Right lobe of liver (tissue), 6 donors: Measurements from ENCODE around the gene ZNF12. TPM values are rescaled to one million over a fixed set of nuclear protein-coding genes. Genes with fewer than 3 reads are reported as not detected.
A peak's percentile ranks its signal among the peaks of the same experiment; 100 is the strongest.
"Not testable (repeated sequence)": the region's sequence is repeated elsewhere in the genome, so short reads cannot be mapped to it uniquely, and the experiment has no call there.

Experiments
- ATAC-seq, 4 donors: fragments of 200-7000 bp; cut with Tn5 transposase; one replicate each; pipeline ENCODE4 v1.9.1; 2020; ENCODE audit warnings: mild to moderate bottlenecking in 4 of 4, moderate library complexity in 4 of 4
- DNase-seq, 3 donors: peaks; one replicate each; pipeline ENCODE4 v3.0.0-alpha.2; 2020
- H3K27ac ChIP-seq, 3 donors: fragments of 200-600 bp; one replicate each; pipeline ENCODE4 v1.8.0; 2022
- H3K27me3 ChIP-seq, 2 donors: fragments of 200-600 bp; one replicate each; pipeline ENCODE4 v1.8.0; 2022
- H3K36me3 ChIP-seq, 4 donors: fragments of 200-600 bp; sonication (generic) in 1 of 4; one replicate each; pipeline versions ENCODE4 v1.5.1 to v1.8.0; 2017 to 2022; ENCODE audit warnings: control low read depth in 1 of 4
- H3K4me1 ChIP-seq, 4 donors: fragments of 200-600 bp; sonication (generic) in 1 of 4; one replicate each; pipeline versions ENCODE4 v1.5.1 to v1.8.0; 2017 to 2022; ENCODE audit warnings: control low read depth in 1 of 4
- H3K4me3 ChIP-seq, 3 donors: fragments of 200-600 bp; one replicate each; pipeline ENCODE4 v1.8.0; 2022
- H3K9me3 ChIP-seq, 4 donors: fragments of 200-600 bp; sonication (generic) in 1 of 4; one replicate each; pipeline versions ENCODE4 v1.5.1 to v1.8.0; 2017 to 2022; ENCODE audit warnings: control low read depth in 1 of 4
- POLR2A ChIP-seq: fragments of 450-650 bp; IDR thresholded peaks from one replicate; pipeline ENCODE4 v1.6.1; 2017; ENCODE audit warnings: antibody characterized with exemption, mild to moderate bottlenecking
- WGBS: methylation state at CpG from one replicate; pipeline ENCODE4 v1.1.6; 2018; ENCODE audit warnings: low coverage, low lambda C conversion rate; ENCODE audit not compliant: insufficient coverage; ENCODE audit errors: missing lambda C conversion rate; 5-methylcytosine and 5-hydroxymethylcytosine counted together
- intact Hi-C, 2 donors: fragments of 100-400 bp; cut with DNase I; formaldehyde crosslinking; loops; one replicate each; pipeline versions ENCODE4 v1.11.2 to v1.14.1; 2022
- total RNA-seq, 6 experiments: library from RNA; depleted of rRNA in 2 of 6; stranded (reverse); fragments of >200 nt in 2 of 6; fragmentation: NEBNext Ultra II Directional in 3 of 6; extraction: Animal tissue kit (Norgen Biotek cat#: 25700) in 3 of 6; gene quantifications; one replicate each; pipeline versions ENCODE4 v1.1.0 to v1.2.4, GENCODE V29; 2016 to 2023
- TF ChIP-seq, protein P1 (sequence below), 4 donors: fragments of 200-600 bp in 3 of 4; fragments of 450-650 bp in 1 of 4; IDR thresholded peaks; one replicate each; pipeline versions ENCODE4 v1.5.1 to v1.8.0; 2016 to 2022; ENCODE audit warnings: antibody characterized with exemption in 4 of 4, mild to moderate bottlenecking in 2 of 4
- donor health status: DM: no; HTN: yes; CAD: no.
- donor health status: DM: no; HTN: no; CAD: no.
- donor health status: DM: no; HTN: no; CAD: no.
- donor health status: DM: no; HTN: yes; CAD: no.
- donor health status: DM: no; HTN: yes; CAD: no.

ZNF12 gene
- total RNA-seq, 6 experiments from 2014 or later = 5.4 to 11.1 (median 10.5) TPM

DNA sequence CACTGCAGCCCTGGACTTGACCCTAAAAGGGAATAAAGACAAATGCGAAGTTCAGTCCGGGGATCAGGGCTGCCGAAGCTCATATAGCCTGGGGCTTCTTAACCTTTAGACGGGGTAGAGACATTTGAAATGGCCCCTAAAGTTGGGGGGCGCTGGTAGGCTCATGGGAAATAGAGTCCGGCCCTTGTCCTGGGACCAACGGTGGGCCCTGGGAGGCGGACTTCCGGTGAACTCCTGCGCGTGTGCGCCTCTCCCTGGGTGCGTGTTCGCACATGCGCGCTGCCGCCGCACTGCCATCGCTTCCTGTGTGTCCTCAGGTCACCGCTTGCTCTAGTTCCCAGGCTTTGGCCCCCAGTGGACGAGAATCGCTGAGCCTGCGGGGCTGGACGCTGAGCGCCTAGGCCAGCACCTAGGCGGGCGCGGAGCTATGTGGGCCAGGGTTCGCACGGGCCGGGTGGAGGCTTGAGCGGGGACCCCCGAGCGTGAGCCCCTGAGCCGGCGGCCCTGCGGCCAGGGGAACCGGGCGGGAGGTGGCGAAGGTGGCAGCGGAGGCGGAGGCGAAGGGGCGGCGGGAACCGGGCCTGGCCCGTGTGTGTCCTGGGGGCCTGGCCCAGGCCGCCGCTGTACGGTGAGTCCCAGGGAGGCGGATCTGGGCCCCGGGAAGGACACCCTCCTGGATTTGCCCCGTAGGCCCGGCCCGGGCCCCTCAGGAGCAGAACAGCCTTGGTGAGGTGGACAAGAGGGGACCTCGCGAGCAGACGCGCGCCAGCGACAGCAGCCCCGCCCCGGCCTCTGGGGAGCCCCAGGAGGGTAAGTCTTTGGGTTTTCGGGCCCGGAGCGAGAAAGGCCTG lies 23.0 kb upstream of the ZNF12 start:
- intact Hi-C loops = no loop called here
- WGBS = 5% methylated on average over 9 of the region's 66 CpGs

DNA sequence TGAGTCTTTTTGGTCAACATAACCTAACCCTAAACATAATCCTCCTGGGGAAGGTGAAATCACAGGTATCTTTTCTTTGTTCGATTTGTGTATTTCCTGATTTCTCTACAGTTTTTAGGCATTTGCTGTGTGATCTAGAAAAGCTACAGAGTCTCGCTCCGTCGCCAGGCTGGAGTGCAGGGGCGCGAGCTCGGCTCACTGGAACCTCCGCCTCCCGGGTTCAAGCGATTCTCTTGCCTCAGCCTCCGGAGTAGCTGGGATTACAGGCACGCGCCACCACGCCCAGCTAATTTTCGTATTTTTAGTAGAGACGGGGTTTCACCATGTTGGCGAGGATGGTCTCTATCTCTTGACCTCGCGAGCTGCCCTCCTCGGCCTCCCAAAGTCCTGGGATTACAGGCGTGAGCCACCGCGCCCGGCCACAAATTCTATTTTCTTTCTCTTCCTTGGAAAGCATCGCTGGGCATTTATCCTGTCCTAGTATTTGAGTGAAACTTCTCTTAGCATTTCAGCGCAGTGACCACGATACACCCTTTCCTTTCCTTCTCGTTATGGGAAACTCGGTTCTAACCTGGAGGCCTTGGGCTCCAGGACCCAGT lies 22.2 kb upstream of the ZNF12 start:
- 62% methylated on average over 27 of the region's 29 CpGs for WGBS
- Histone ChIP-seq H3K27ac (peak overlapping the region; percentile 65 to 81 (median 66)), H3K36me3 (peaks cover 0 to 10% (median 4%) of the 10 kb centered on the region in 4 donors), H3K4me3 (peak overlapping the region; percentile 82 to 98 (median 87))
- ATAC-seq, intact Hi-C loops, H3K9me3 ChIP-seq, H3K27me3 ChIP-seq, DNase-seq, H3K4me1 ChIP-seq: not testable (repeated sequence)

More for the DNA sequence above, 23.0 kb upstream of the ZNF12 start:
- H3K4me3 ChIP-seq = peak overlapping the region; percentile 82 to 98 (median 87)
- ATAC-seq = peak; percentile 99 to 100 (median 100)
- H3K9me3 ChIP-seq = no peaks in the 10 kb centered on the region
- H3K27ac ChIP-seq = peak overlapping the region; percentile 65 to 81 (median 66)
- H3K4me1 ChIP-seq = peaks cover 0 to 5% (median 0%) of the 10 kb centered on the region in 4 donors
- H3K36me3 ChIP-seq = peaks cover 0 to 14% (median 8%) of the 10 kb centered on the region in 4 donors
- no peaks in the 10 kb centered on the region for H3K27me3 ChIP-seq
- peak; percentile 59 for TF ChIP-seq POLR2A
- TF ChIP-seq, protein P1, sequence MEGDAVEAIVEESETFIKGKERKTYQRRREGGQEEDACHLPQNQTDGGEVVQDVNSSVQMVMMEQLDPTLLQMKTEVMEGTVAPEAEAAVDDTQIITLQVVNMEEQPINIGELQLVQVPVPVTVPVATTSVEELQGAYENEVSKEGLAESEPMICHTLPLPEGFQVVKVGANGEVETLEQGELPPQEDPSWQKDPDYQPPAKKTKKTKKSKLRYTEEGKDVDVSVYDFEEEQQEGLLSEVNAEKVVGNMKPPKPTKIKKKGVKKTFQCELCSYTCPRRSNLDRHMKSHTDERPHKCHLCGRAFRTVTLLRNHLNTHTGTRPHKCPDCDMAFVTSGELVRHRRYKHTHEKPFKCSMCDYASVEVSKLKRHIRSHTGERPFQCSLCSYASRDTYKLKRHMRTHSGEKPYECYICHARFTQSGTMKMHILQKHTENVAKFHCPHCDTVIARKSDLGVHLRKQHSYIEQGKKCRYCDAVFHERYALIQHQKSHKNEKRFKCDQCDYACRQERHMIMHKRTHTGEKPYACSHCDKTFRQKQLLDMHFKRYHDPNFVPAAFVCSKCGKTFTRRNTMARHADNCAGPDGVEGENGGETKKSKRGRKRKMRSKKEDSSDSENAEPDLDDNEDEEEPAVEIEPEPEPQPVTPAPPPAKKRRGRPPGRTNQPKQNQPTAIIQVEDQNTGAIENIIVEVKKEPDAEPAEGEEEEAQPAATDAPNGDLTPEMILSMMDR (IDR thresholded peaks at IDR 0.05) = no peak
- DNase-seq = peak; percentile 95 to 97 (median 96)

DNA sequence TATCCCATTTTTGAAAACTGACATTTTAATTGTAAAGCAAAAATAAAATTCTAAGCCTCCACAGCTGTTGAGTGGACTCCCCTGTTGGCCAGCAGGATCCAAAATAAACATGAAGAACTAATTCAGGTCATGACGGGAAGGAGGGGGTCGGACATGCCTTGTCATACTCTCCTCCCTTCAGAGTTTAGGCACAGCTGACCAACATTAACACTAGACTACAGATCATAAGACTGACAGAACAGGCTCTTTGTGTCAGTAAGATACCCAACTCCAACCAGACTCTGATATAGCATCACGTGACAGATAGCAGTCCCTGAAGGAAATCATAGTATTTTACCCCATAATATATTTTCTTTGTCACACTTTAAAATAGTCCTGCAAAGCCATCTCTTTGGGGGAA lies 20.9 kb upstream of the ZNF12 start:
- Histone ChIP-seq H3K27ac (no peak overlapping the region), H3K27me3 (no peaks in the 10 kb centered on the region), H3K4me3 (no peak overlapping the region), H3K4me1 (peaks cover 0 to 5% (median 0%) of the 10 kb centered on the region in 4 donors), H3K9me3 (no peaks in the 10 kb centered on the region), H3K36me3 (no peaks in the 10 kb centered on the region)
- 70% methylated on average over 3 of the region's 3 CpGs for WGBS
- no peak for ATAC-seq
- DNase-seq = no peak
- intact Hi-C loops = no loop called here
- no peak for TF ChIP-seq POLR2A
- TF ChIP-seq, protein P1 (IDR thresholded peaks at IDR 0.05) = no peak

DNA sequence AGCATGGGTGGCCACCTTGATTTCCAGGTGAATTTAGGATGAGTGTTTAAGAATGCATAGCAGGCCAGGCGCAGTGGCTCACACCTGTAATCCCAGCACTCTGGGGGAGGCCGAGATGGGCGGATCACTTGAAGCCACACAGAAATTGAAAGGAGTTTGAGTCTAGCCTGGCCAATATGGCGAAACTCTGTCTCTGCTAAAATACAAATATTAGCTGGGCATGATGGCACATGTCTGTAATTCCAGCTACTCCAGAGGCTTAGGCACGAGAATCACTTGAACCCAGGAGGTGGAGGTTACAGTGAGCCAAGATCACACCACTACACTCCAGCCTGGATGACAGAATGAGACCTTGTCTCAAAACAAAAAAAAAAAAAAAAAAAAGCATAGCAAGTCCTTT lies 19.6 kb upstream of the ZNF12 start:
- H3K27me3 ChIP-seq, intact Hi-C loops, ATAC-seq, H3K9me3 ChIP-seq, H3K4me3 ChIP-seq, H3K36me3 ChIP-seq, H3K27ac ChIP-seq, DNase-seq, H3K4me1 ChIP-seq: not testable (repeated sequence)
- 96% methylated on average over 5 of the region's 5 CpGs for WGBS

DNA sequence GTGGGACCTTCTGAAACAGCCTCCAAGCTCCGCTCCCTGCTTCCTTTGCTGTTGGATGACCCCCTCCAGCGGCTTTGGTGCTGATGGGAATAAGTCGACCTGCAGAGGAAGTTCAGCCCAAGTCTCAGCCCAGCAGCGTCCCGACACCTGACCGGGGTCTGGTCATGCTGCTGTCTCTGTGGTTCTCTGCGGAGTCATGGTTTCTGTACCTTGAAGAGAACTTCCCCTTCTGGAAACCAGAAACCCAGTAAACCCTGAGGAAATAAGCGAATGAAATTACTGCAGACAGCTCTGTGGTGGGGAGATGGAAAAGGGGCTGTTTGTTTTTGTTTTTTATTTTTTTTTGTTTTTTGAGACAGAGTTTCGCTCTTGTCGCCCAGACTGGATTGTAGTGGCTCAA lies 18.3 kb upstream of the ZNF12 start:
- ATAC-seq (no peak), DNase-seq (no peak)
- WGBS = 70% methylated on average over 6 of the region's 10 CpGs
- no peaks in the 10 kb centered on the region for H3K27me3 ChIP-seq
- no peak overlapping the region for H3K4me3 ChIP-seq
- H3K36me3 ChIP-seq = no peaks in the 10 kb centered on the region
- TF ChIP-seq POLR2A = no peak
- TF ChIP-seq, protein P1 (IDR thresholded peaks at IDR 0.05) = no peak
- H3K4me1 ChIP-seq = no peaks in the 10 kb centered on the region
- intact Hi-C loops = no loop called here
- no peaks in the 10 kb centered on the region for H3K9me3 ChIP-seq
- no peak overlapping the region for H3K27ac ChIP-seq

DNA sequence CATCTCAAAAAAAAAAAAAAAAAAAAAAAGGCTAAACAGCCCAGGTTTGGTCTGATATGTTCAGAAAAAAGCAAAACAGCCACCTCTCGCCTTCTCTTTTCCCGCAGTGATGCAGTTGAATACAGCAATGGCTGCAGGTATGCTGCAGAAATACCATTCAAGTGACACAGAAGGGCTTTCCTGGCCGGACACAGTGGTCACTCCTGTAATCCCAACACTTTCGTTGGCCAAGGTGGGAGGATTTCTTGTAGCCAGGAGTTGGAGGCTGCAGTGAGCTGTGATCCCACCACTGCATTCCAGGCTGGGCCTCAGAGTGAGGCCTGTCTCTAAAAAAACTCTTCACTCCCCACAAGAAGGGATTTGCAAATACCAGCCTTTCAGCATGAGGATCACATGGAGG lies 17.6 kb upstream of the ZNF12 start:
- H3K4me3 ChIP-seq, H3K27ac ChIP-seq, DNase-seq, H3K4me1 ChIP-seq, H3K9me3 ChIP-seq, intact Hi-C loops, H3K36me3 ChIP-seq, ATAC-seq, H3K27me3 ChIP-seq: not testable (repeated sequence)
- 73% methylated on average over 3 of the region's 4 CpGs for WGBS
